Amniotic stem cell (primary cell): ENCODE data around the gene CDK12.

Experiments
- DNase-seq: peaks from one replicate; lab custom pipeline; 2025; lab: John Stamatoyannopoulos, UW

CDK12 gene

GRCh38 chr17:39581071-39581758, 119.9 kb downstream of the CDK12 start:
- DNase-seq, result no peak

DNA sequence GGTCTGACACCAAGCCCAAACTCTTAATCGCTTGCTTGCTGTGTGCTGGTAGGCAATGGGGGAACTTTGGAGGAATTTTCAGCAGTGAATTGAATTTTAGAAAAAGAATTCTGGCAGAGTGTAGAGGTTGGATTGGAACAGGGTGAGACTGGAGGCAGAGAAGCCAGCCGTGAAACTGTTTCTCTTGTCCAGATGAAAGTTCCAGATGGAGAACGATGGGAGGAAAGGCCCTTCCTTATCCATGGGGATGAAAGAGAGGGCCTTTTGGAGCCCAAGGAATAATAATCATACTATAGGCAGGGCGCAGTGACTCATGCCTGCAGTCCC, 120.4 kb downstream of the CDK12 start:
- no peak for DNase-seq

GRCh38 chr17:39582658-39583057, 121.4 kb downstream of the CDK12 start:
- DNase-seq, result no peak
